G401.6 (cell line): ENCODE results near the gene CDON.

Experiments used
- FAIRE-seq: peaks from 2 replicates; lab custom pipeline; 2012; peaks lifted over from hg19 to GRCh38; lab: Jason Lieb, UNC

The CDON gene

GRCh38 chr11:125943661-125944349 is 118.9 kb downstream of the CDON start:
- FAIRE-seq = no peak

DNA sequence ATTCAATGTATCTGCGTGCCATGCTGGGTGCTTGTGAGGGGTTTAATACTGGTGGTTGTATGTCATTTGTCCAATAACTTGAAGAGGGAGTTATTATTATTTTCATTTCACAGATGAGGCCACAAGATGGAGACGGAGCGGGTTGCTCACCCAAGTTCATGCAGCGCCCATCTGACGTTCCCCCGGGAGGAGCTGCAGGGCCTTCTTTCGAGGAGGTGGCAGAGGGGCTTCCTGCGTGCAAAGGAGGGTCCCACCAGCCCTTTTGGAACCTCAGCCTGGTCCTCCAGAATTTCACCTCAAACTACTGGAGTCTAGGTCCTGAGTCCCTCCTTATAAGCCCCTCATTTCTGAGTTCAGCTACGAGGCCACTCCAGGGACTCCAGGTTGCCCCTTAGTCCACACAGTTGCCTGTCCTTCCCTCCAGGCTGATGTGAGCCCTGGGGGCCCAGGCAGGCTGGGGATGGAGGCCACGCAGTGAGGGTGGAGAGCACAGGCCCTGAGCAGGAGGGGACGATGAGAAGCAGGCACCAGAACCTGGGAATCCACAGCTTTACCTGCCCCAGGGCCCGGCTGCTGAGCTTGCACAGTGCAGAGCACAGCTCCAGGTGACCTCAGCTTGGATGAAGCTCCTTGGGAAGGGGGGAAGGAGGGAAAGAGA is 119.8 kb downstream of the CDON start:
- FAIRE-seq = no peak

DNA sequence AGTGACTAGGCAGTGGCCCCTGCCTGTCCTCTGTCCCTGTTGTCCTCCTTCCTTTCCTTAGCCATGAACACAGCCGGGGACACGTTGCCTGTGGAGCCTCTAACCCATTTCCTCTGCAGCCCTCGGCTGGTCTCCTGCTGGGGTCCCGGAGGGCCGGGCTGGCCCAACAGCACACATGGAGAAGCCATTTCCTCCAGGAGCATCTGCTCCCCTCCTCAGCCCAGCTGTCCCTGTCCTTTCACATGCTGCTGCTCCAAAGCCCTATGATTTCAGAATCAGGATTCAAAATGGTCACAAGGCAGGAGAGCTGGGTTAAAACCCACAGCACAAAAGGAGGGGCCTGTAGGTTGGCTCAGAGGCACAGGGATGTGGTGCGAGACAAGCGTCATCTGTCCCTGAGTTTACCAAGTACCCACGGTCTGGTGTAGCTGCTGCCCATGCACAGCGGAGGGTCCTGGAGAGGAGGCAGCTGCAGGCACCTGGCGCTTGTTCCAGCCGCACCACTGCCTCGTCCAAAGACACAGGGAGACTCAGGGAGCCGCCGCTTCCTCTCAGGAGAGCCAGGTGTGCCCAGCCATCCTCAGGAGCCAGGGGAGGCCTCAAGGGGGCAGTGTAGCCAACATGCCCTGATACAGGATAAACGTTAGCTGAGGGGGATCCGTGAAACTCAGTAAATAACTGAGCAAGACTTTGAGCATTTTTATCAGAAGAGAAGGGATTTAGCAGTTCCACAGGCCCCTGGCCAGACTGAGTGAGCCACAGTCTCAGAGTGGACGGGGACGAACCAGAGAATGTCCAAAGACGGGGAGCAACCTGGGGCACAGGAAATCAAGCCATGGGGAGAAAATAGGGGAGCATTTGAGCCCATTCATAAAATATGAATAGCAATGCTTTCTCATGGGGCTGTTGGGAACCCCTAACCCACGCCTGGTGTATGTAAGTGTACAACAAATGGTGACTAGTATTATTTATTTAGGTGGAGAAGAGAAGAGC is 120.8 kb downstream of the CDON start:
- FAIRE-seq = no peak

DNA sequence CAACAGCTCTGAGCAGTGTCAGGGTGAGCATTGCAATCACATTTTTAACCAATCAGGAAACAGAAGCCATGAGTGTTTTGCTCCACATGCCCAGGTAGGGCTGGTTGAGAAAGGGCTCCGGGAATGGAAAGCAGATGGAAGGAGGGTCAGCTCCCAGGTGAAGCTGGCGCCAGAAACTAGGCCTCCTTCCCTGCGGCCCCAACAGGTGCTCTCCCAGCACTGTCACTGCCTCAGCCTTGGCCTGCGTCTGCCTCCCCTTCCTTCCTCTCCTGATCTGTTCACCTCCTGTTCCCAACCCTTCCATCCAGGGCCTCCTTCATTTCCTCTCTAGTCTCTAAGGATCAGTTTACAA is 121.4 kb downstream of the CDON start:
- FAIRE-seq = no peak

DNA sequence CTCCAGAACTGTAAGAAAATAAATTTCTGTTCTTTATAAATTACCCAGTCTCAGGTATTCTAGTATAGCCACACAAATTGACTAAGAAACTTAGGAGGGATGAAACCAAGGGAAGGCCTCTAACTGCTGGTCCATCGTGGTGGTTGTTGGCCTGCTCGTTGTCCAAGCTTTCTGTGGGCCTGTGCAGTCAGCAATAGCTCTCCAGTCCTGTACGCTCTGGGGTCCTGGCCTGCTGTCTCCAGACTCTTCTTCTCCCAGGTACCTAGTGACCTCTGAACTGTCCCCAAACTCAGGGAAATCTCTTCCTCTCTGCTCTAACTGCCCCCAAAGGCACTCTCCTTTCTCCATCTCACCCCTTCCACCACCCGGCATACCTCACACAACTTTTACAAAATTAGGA is 122.5 kb downstream of the CDON start:
- FAIRE-seq = no peak

- no peak for FAIRE-seq
Observed at GRCh38 chr11:125939081-125939521, 123.6 kb downstream of the CDON start.

GRCh38 chr11:125938418-125938817 is 124.2 kb downstream of the CDON start:
- no peak for FAIRE-seq

- FAIRE-seq = no peak
Observed at GRCh38 chr11:125935618-125936199, 127.0 kb downstream of the CDON start.

DNA sequence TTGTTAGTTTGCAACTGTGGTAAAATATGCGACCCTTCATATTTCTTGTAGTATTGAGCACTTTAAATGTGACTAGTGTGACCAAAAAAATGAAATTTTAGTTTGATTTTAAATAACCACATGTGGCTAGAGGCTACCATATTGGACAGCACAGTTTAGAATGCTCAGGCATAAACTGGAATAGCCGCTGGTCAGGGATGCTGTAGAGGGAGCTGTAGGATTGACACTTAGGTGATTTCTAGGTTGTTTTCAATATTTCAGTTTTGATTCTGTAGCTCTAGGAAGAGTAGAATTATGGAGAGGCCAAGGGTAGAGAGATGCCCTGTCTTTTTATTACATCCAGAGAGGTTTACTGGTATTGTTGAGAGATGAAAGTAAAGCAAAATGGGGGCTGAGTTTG is 127.6 kb downstream of the CDON start:
- FAIRE-seq = no peak

- FAIRE-seq = no peak
Observed at GRCh38 chr11:125934473-125934872, 128.2 kb downstream of the CDON start.

GRCh38 chr11:125933030-125933813 is 129.4 kb downstream of the CDON start:
- no peak for FAIRE-seq

- FAIRE-seq = no peak
Observed at GRCh38 chr11:125932301-125932700, 130.4 kb downstream of the CDON start.

GRCh38 chr11:125931668-125932067 is 131.0 kb downstream of the CDON start:
- no peak for FAIRE-seq

GRCh38 chr11:125931116-125931515 is 131.6 kb downstream of the CDON start:
- FAIRE-seq = no peak

- FAIRE-seq = no peak
Observed at GRCh38 chr11:125930076-125930450, 132.6 kb downstream of the CDON start.

DNA sequence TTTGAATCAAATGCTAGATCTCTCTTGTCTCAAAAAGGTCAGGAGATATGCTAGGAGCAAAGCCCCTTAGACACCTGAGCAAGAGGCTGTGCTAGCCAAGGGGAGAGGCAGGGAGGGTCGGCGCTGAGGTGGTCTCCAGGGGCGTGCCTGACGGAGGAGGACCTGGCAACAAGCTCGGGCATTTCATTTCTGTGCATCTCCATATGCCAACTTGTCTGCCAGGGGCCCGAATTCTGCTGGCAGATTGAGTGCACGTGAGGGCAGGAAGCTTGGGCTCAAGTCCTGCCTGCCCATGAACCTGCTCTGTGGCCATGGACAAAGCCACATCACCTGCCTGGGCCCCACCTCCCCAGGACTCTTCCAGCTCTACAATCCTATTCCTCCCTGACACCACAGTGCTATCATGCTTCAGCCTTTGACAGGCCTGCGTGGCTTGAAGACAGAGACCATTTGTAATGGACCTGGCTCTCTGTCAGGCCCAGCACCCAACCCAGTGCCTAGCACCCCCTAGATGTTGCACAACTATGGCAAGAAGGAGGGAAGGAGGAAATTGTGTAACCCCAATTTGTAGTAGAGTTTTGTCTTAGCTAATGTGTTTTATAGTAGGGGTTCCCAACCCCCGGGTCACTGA is 133.1 kb downstream of the CDON start:
- FAIRE-seq = no peak

DNA sequence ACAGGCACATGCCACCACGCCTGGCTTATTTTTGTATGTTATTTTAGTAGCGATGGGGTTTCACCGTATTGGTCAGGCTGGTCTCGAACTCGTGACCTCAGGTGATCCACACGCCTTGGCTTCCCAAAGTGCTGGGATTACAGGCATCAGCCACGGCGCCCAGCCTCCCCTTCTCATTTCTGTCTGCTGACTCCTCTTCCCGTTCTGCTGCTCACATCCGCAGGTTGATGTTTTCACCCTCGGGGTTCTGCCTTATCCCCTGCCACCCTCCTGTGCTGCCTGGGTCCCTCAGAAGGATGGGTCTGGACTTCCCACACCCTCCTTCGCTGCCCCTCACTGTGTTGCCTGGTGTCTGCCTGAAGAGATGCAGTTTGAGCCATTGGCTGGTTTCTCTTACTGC is 136.0 kb downstream of the CDON start:
- FAIRE-seq = no peak

DNA sequence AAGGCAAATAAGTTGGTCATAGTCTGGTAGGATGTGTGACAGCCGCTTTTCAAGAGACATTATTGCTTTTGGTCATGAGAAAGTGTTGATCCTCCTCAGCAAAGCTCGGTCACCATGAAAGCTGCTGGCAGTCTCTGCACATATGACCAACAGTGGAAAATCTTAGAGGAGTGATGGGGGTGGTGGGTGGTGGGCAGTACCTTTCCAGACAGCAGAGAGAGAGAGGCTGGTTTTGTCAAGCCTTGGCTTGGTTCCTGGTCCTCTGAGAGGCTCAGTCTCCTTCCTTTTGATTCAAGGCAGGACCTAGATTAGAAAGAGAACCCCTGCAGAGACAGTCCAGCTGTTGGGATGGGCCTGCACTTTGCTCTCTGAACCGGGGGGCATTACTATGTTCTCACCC is 136.9 kb downstream of the CDON start:
- no peak for FAIRE-seq

DNA sequence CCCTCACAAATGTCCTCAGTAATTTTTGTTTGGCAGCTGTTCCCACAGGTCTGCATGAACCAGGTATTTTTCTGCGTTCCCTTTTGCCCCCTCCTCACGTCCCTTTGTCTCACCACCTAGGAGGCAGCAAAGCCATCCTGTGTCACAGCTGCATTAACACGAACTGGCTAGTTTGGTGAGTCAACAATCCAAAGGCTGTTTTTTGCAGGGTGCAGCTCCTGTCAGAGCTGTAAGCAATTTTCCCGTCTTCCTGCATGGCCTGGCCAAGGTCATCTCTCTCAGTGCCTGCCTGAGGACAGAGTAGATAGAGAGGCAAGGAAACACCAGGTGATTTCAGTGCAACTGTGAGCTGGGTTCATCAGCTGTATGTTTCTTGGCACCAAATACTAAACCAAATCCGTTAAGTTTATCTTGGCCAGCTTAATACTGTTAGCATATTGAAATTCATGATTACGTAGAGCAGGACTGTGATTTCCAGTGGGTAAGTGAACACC is 137.4 kb downstream of the CDON start:
- FAIRE-seq = no peak

GRCh38 chr11:125924384-125925007 is 138.2 kb downstream of the CDON start:
- no peak for FAIRE-seq

- no peak for FAIRE-seq
Observed at GRCh38 chr11:125923633-125924032, 139.0 kb downstream of the CDON start.
